Ascending aorta (tissue), 2 donors: Measurements from ENCODE around the gene SETDB2. TPM values are rescaled to one million over a fixed set of nuclear protein-coding genes. Genes with fewer than 3 reads are reported as not detected.

Source experiments
- DNase-seq, 2 donors: peaks; one replicate each; pipeline ENCODE4 v3.0.0-alpha.2; 2019; ENCODE audit warnings: low spot score in 2 of 2
- H3K27ac ChIP-seq, 2 donors: fragments of 200-600 bp; sonication (generic); one replicate each; pipeline ENCODE4 v1.5.1; 2016 to 2017; ENCODE audit warnings: mild to moderate bottlenecking in 1 of 2
- H3K27me3 ChIP-seq: fragments of 200-600 bp; sonication (generic); one replicate; pipeline ENCODE4 v1.5.1; 2017
- H3K36me3 ChIP-seq, 2 donors: fragments of 200-600 bp; sonication (generic); one replicate each; pipeline ENCODE4 v1.5.1; 2016
- H3K4me1 ChIP-seq, 2 donors: fragments of 200-600 bp; sonication (generic); one replicate each; pipeline ENCODE4 v1.5.1; 2016 to 2017; ENCODE audit warnings: mild to moderate bottlenecking in 1 of 2
- H3K4me3 ChIP-seq, 2 donors: fragments of 200-600 bp; sonication (generic); one replicate each; pipeline ENCODE4 v1.5.1; 2016 to 2017; ENCODE audit warnings: mild to moderate bottlenecking in 1 of 2
- H3K9me3 ChIP-seq, 2 donors: fragments of 200-600 bp; sonication (generic); one replicate each; pipeline ENCODE4 v1.5.1; 2016
- intact Hi-C: fragments of 100-400 bp; cut with DNase I; formaldehyde crosslinking; loops from one replicate; pipeline ENCODE4 v1.15.1; 2023
- total RNA-seq: library from RNA; depleted of rRNA; stranded (reverse); fragments of >200 nt; gene quantifications from one replicate; pipeline ENCODE4 v1.1.0, GENCODE V29; 2016
- TF ChIP-seq, protein P1 (sequence below), 3 experiments: fragments of 200-600 bp in 2 of 3; fragments of 450-650 bp in 1 of 3; sonication (generic) in 2 of 3; IDR thresholded peaks; one replicate each; pipeline ENCODE4 v1.5.1; 2016 to 2019; ENCODE audit warnings: antibody characterized with exemption in 3 of 3, mild to moderate bottlenecking in 1 of 3, moderate library complexity in 1 of 3

Gene SETDB2
- total RNA-seq, 1 donor from 2014 or later = 7.2 TPM

DNA sequence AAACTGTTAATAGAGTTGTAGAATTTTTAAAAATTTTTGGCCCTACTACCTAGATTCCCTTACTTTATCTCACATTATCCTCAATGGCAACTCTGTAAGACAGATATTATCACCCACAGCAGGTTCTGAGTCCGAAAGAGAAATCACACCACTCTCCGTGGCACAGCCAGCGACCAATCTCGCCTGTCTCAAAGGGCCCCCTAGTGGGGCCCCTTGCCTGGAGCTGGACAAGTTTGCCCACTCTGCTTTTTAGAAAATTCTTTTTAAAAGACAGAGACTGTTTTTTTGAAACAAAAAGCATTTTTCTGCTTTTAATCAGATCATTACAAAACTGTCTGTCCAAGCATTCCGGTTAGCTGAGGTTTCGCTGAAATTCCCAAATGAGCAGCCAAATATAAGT is 73.4 kb downstream of the SETDB2 start:
- intact Hi-C loops = no loop called here
- H3K36me3 ChIP-seq = peaks cover 14 to 52% of the 10 kb centered on the region in 2 donors

DNA sequence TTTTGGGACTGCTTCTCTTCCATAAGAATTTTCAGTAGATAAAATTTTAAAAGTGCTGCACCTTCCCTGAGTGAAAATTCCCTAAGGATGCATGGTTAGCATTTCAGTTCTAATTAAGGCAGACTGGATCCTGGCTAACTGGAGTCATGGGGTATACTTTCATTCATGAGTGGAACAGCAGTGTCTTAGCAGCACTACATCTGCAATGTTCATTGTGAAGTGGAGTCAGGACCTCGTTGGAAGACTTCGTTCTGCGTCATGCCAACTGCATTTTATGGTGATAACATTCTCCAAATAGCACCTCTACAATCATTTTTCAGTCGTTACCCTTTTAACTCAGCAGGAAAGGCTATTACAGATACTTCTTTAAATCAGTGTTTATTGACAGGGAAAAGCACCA is 77.2 kb downstream of the SETDB2 start:
- no peak overlapping the region for H3K4me3 ChIP-seq
- no peaks in the 10 kb centered on the region for H3K4me1 ChIP-seq
- H3K27me3 ChIP-seq = no peaks in the 10 kb centered on the region
- no peak overlapping the region for H3K27ac ChIP-seq
- H3K36me3 ChIP-seq = peaks cover 18 to 45% of the 10 kb centered on the region in 2 donors
- DNase-seq = no peak
- TF ChIP-seq, protein P1, sequence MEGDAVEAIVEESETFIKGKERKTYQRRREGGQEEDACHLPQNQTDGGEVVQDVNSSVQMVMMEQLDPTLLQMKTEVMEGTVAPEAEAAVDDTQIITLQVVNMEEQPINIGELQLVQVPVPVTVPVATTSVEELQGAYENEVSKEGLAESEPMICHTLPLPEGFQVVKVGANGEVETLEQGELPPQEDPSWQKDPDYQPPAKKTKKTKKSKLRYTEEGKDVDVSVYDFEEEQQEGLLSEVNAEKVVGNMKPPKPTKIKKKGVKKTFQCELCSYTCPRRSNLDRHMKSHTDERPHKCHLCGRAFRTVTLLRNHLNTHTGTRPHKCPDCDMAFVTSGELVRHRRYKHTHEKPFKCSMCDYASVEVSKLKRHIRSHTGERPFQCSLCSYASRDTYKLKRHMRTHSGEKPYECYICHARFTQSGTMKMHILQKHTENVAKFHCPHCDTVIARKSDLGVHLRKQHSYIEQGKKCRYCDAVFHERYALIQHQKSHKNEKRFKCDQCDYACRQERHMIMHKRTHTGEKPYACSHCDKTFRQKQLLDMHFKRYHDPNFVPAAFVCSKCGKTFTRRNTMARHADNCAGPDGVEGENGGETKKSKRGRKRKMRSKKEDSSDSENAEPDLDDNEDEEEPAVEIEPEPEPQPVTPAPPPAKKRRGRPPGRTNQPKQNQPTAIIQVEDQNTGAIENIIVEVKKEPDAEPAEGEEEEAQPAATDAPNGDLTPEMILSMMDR (IDR thresholded peaks at IDR 0.05) = no peak
- intact Hi-C loops = no loop called here
- H3K9me3 ChIP-seq = no peaks in the 10 kb centered on the region

More for the DNA sequence above, 73.4 kb downstream of the SETDB2 start:
- H3K4me3 ChIP-seq = no peak overlapping the region
- DNase-seq = no peak
- no peaks in the 10 kb centered on the region for H3K9me3 ChIP-seq
- H3K4me1 ChIP-seq = no peaks in the 10 kb centered on the region
- TF ChIP-seq, protein P1 (IDR thresholded peaks at IDR 0.05) = peak in 1 of 3 experiments; percentile 4
- H3K27me3 ChIP-seq = no peaks in the 10 kb centered on the region
- H3K27ac ChIP-seq = no peak overlapping the region

- intact Hi-C loops = no loop called here
- no peak for DNase-seq
- H3K9me3 ChIP-seq = no peaks in the 10 kb centered on the region
- no peak overlapping the region for H3K4me3 ChIP-seq
- TF ChIP-seq, protein P1 (IDR thresholded peaks at IDR 0.05) = no peak
- H3K27ac ChIP-seq = no peak overlapping the region
- peaks cover 24 to 35% of the 10 kb centered on the region in 2 donors for H3K36me3 ChIP-seq
- H3K27me3 ChIP-seq = no peaks in the 10 kb centered on the region
- H3K4me1 ChIP-seq = no peaks in the 10 kb centered on the region
Observed at GRCh38 chr13:49524740-49525501, 80.8 kb downstream of the SETDB2 start.

DNA sequence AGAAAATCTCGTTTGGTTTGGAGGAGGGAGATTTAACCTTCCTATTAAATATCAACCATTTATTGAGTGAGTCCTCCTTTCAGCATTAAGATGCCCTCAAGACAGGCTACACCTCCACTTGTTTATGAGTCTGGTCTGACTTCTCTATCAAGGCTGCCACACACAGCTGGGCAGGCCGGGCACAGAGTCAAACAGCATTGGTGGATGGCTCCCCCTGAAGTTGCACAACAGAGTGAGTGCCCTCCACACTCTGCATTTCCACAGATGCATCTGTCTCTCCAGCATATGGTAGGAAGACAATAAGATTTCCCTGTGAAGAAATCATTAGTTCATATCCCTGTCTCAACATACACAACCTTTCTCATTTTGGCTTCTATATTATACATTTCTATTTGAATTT is 83.0 kb downstream of the SETDB2 start:
- no peaks in the 10 kb centered on the region for H3K4me1 ChIP-seq
- H3K9me3 ChIP-seq = no peaks in the 10 kb centered on the region
- intact Hi-C loops = no loop called here
- H3K27me3 ChIP-seq = no peaks in the 10 kb centered on the region
- TF ChIP-seq, protein P1 (IDR thresholded peaks at IDR 0.05) = no peak
- no peak for DNase-seq
- H3K27ac ChIP-seq = no peak overlapping the region
- peaks cover 20 to 27% of the 10 kb centered on the region in 2 donors for H3K36me3 ChIP-seq
- no peak overlapping the region for H3K4me3 ChIP-seq

DNA sequence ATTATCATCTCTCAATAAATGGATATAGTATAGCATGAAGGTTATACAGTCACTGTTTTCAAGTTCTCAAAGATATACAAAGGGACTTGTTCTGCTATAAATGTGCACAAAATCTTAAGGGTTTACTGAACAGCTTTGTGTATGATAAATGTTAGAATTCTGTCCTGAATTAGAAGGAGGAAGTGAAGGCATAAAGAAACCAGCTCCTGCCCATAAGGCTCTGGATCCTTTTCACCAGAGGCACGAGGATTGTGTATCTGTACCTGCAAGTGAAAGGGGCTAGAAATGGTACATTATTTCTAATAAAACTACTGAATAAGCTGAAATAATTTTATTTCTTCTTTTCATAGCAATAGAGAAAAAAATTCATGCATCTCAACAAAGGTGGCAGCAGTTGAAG is 84.1 kb downstream of the SETDB2 start:
- intact Hi-C loops = no loop called here
- H3K27ac ChIP-seq = no peak overlapping the region

More for the DNA sequence above, 84.1 kb downstream of the SETDB2 start:
- H3K36me3 ChIP-seq = peaks cover 12 to 22% of the 10 kb centered on the region in 2 donors
- H3K4me3 ChIP-seq = no peak overlapping the region
- H3K4me1 ChIP-seq = no peaks in the 10 kb centered on the region
- no peaks in the 10 kb centered on the region for H3K9me3 ChIP-seq
- H3K27me3 ChIP-seq = no peaks in the 10 kb centered on the region
- TF ChIP-seq, protein P1 (IDR thresholded peaks at IDR 0.05) = no peak
- no peak for DNase-seq
